ENCODE data around the gene PROB1. TPM values are rescaled to one million over a fixed set of nuclear protein-coding genes. Genes with fewer than 3 reads are reported as not detected.

The PROB1 gene
- total and polyA plus RNA-seq, 2 of the 13 experiments (the other 11 are each of a cell fraction or from before 2014, with no cell fraction given), result 0.69 to 1.1 TPM

GRCh38 chr5:139416651-139417050, 21.7 kb upstream of the PROB1 start (continued):
- TF ChIP-seq, protein P1, sequence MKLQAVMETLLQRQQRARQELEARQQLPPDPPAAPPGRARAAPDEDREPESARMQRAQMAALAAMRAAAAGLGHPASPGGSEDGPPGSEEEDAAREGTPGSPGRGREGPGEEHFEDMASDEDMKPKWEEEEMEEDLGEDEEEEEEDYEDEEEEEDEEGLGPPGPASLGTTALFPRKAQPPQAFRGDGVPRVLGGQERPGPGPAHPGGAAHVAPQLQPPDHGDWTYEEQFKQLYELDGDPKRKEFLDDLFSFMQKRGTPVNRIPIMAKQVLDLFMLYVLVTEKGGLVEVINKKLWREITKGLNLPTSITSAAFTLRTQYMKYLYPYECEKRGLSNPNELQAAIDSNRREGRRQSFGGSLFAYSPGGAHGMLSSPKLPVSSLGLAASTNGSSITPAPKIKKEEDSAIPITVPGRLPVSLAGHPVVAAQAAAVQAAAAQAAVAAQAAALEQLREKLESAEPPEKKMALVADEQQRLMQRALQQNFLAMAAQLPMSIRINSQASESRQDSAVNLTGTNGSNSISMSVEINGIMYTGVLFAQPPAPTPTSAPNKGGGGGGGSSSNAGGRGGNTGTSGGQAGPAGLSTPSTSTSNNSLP (IDR thresholded peaks at IDR 0.05; ENCODE audit: low read depth, low read length), result no peak
- TF ChIP-seq HCFC1 (IDR thresholded peaks at IDR 0.05; ENCODE audit: low read depth, low read length), result no peak
- no peak for TF ChIP-seq ZNF563 (CRISPR knock-in tag; IDR thresholded peaks at IDR 0.05)
- no peak for TF ChIP-seq ATF7-NPFF (CRISPR knock-in tag; IDR thresholded peaks at IDR 0.05; ENCODE audit: low read depth)

GRCh38 chr5:139415869-139416268, 21.0 kb upstream of the PROB1 start:
- ChIA-PET CTCF (ENCODE audit: low intra/inter-chr PET ratio, low total read pairs) (no interaction called here), POLR2A (no interaction called here)
- H3K27me3 ChIP-seq (ENCODE audit: control insufficient read depth in 1 of 2, insufficient read depth in 2 of 2, low read length in 2 of 2), result no peaks in the 10 kb centered on the region
- H3K4me2 ChIP-seq (ENCODE audit: low read depth, low read length), result no peak overlapping the region
- ATAC-seq (no peak), DNase-seq (ENCODE audit: low spot score) (no peak), FAIRE-seq (no peak)
- no peaks in the 10 kb centered on the region; a peak in 1 of 5 replicates for H3K36me3 ChIP-seq (replicated peaks in 1 of 2; ENCODE audit: control insufficient read depth in 1 of 2, insufficient read depth in 2 of 2, low read length in 2 of 2)
- no peaks in the 10 kb centered on the region for H3K79me2 ChIP-seq (ENCODE audit: insufficient read depth, low read length)
- H3K9me3 ChIP-seq (ENCODE audit: low read length), result no peaks in the 10 kb centered on the region
- in situ Hi-C loops (cut with HindIII; ENCODE audit: extremely low pct_ligation_motif_present, low pct_unique_long_range_greater_than_20kb) (no loop called here), intact Hi-C loops (cut with micrococcal nuclease; ENCODE audit: unreplicated experiment) (no loop called here)
- BruUV-seq (replicated peaks), result no TSS peak
- peaks cover 39% of the 10 kb centered on the region for H3K4me1 ChIP-seq (ENCODE audit: insufficient read depth, low read length)
- H4K20me1 ChIP-seq (ENCODE audit: insufficient read depth, low read length), result no peaks in the 10 kb centered on the region
- no peak overlapping the region for H3K4me3 ChIP-seq (replicated peaks in 1 of 3; ENCODE audit: insufficient read depth in 1 of 3, low read depth in 2 of 3, low read length in 3 of 3)
- H2AFZ ChIP-seq (ENCODE audit: low read length), result no peak overlapping the region
- H3K27ac ChIP-seq (ENCODE audit: extremely low read length, insufficient read depth, low read length), result no peak overlapping the region
- no peak overlapping the region for H3K9ac ChIP-seq (ENCODE audit: insufficient read depth, low read depth, low read length)
- TF ChIP-seq PAWR (CRISPR knock-in tag; IDR thresholded peaks at IDR 0.05; ENCODE audit: borderline replicate concordance) (no peak), REL (CRISPR knock-in tag; conservative IDR thresholded peaks at IDR 0.05) (no peak), FOXA3 (CRISPR knock-in tag; IDR thresholded peaks at IDR 0.05) (no peak), ZNF674 (CRISPR knock-in tag; IDR thresholded peaks at IDR 0.05; ENCODE audit: low read depth) (no peak), ZNF143 (CRISPR knock-in tag; IDR thresholded peaks at IDR 0.05) (no peak), ZNF383 (CRISPR knock-in tag; IDR thresholded peaks at IDR 0.05; ENCODE audit: borderline replicate concordance) (no peak), SALL1 (CRISPR knock-in tag; IDR thresholded peaks at IDR 0.05) (no peak), THAP11 (CRISPR knock-in tag; IDR thresholded peaks at IDR 0.05) (no peak), YY1 (IDR thresholded peaks at IDR 0.05; ENCODE audit: insufficient read depth, insufficient replicate concordance, low read depth, low read length) (no peak), ZSCAN5A (CRISPR knock-in tag; IDR thresholded peaks at IDR 0.05; ENCODE audit: borderline replicate concordance) (no peak)
- TF ChIP-seq, protein P2, sequence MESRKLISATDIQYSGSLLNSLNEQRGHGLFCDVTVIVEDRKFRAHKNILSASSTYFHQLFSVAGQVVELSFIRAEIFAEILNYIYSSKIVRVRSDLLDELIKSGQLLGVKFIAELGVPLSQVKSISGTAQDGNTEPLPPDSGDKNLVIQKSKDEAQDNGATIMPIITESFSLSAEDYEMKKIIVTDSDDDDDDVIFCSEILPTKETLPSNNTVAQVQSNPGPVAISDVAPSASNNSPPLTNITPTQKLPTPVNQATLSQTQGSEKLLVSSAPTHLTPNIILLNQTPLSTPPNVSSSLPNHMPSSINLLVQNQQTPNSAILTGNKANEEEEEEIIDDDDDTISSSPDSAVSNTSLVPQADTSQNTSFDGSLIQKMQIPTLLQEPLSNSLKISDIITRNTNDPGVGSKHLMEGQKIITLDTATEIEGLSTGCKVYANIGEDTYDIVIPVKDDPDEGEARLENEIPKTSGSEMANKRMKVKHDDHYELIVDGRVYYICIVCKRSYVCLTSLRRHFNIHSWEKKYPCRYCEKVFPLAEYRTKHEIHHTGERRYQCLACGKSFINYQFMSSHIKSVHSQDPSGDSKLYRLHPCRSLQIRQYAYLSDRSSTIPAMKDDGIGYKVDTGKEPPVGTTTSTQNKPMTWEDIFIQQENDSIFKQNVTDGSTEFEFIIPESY (CRISPR knock-in tag; IDR thresholded peaks at IDR 0.05), result no peak
- TF ChIP-seq, protein P3, sequence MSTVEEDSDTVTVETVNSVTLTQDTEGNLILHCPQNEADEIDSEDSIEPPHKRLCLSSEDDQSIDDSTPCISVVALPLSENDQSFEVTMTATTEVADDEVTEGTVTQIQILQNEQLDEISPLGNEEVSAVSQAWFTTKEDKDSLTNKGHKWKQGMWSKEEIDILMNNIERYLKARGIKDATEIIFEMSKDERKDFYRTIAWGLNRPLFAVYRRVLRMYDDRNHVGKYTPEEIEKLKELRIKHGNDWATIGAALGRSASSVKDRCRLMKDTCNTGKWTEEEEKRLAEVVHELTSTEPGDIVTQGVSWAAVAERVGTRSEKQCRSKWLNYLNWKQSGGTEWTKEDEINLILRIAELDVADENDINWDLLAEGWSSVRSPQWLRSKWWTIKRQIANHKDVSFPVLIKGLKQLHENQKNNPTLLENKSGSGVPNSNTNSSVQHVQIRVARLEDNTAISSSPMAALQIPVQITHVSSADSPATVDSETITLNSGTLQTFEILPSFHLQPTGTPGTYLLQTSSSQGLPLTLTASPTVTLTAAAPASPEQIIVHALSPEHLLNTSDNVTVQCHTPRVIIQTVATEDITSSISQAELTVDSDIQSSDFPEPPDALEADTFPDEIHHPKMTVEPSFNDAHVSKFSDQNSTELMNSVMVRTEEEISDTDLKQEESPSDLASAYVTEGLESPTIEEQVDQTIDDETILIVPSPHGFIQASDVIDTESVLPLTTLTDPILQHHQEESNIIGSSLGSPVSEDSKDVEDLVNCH (CRISPR knock-in tag; IDR thresholded peaks at IDR 0.05), result no peak
